COLO668 (cell line): Measurements from ENCODE around the gene PEF1.

Source experiments
- DNase-seq: peaks from one replicate; lab custom pipeline; 2025; ENCODE audit not compliant: unreplicated experiment; lab: John Stamatoyannopoulos, UW

PEF1 gene

GRCh38 chr1:31644560-31645273 lies at the start of gene PEF1:
Gene PEF1, minus strand, starts transcription at chr1:31644876. Its CDS starts 12 bp downstream, at chr1:31644864.
- DNase-seq, result peak; percentile 100

DNA sequence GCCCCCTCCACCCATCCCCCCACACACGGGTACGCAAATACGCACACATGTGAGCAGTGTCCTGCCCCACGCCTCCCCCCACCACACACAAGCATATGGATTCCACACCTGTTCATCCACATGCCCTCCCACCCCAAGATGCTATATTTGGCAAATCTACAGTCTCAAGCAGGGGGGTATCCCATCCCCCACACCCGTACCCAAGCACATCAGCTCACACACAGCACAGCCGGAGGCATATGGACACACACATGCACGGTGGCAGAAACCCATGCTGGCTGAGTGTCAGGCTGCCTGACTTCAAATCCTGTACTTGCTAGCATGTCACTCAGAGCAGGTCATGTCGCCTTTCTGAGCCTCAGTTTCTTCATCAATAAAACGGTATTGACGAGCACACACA lies 48.6 kb upstream of the PEF1 start:
- no peak for DNase-seq

GRCh38 chr1:31691951-31692350 lies 47.3 kb upstream of the PEF1 start:
- no peak for DNase-seq

DNA sequence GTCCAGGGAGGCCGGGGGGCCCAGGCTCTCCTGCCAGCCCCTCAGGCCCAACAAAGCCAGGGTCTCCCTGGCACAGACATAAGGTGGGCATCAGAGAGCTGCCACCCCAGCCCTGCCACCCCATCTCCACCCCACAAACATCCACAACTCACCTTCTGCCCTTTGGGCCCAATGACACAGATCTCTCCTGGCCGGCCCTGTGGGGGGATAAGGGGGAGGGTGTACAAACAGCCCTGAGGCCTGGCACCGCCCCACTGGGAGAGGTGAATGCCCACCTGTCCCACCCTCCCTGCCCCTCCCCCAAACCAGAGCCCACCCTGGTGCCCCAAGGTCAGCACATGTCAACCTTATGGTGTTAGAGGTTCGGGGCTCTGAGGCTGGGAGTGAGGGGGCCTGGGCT lies 46.8 kb upstream of the PEF1 start:
- DNase-seq, result no peak

GRCh38 chr1:31690921-31691320 lies 46.2 kb upstream of the PEF1 start:
- no peak for DNase-seq

DNA sequence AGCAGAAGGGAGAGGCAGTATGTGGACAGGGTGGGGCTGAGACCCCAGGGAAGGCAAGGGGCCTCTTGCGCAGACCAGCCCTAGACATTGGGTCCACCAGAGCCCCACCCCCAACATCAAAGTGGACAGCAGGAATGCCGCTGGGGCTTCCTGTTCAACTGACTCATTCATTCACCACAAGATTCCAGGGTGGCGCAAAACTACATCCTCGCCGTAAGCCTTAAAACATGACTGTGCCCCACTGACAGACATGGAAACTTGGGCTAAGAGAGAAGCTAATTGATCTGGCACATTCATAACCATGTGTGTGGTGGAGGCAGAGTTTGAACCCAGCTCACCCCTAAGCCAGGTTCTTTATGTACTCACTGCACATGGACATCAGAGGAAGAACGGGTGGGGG lies 45.2 kb upstream of the PEF1 start:
- no peak for DNase-seq

DNA sequence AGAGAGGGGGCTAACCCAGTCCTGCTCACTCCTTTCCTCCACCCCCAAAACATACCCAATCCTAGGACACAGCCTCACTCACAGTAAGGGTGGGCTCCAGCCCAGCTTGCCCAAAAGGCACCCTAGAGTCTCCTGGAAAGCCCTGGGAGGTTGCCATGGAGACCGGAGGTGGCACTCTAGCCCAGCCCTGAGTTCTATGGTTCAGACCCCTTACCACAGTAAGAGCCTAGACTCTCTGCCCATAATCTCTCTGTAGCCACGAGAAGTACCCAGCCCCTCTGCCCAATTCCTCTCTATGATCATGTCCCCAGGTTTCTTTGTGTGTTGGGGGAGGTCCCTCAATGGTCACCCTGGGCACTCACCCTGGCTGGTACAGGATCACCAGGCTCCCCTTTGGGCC lies 44.7 kb upstream of the PEF1 start:
- DNase-seq, result no peak

DNA sequence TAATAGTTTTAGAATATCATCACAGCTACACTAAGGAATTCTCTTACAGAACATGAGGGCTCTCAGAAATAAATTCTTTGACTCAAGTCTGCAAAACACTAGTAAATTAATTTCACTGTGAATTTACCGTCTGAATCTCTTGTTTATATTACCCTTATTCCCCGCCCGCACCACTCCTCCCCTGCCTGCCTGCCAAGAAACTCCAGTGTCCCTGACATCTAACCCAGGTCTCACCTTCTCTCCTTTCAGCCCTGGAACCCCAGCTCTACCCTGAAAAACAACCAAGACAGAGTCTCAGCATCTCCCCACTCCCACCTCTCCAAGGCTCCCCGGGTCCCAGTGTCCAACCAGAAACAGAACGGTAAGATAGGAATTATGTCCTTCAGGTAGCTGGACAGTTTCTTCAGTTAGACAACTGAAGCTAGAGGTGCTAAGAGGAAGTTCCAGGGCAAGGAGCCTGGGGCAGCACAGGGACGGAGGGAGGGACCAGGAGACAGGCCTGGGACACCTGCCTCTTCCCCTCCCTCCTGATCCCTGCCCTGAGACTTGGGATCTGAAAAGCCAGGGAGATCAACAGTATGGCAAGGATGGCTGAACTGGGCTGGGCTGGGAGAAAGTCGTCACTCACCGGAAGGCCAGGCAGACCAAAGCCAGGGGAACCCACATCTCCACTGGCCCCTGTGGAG lies 43.7 kb upstream of the PEF1 start:
- no peak for DNase-seq

DNA sequence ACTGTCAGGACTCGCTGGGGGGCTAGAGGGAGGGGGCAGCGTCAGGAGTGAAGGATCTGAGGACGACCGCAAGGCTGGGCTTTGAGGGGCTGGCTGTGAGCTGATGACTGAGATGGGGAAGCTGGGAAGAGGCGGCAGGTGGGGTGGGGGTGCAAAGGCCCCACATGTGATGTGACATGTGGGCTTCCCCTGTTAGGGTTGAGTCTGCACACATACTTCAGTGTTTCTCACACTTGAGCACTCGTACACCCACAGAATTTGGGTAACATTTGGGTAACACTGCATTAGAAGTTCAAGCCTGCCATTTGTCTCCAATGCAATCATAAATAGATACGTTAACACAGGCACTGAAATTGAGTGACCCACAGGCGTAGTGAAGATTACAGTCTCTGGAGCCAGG lies 42.9 kb upstream of the PEF1 start:
- no peak for DNase-seq

- DNase-seq, result no peak
Measured at GRCh38 chr1:31685795-31686194, 41.1 kb upstream of the PEF1 start.

DNA sequence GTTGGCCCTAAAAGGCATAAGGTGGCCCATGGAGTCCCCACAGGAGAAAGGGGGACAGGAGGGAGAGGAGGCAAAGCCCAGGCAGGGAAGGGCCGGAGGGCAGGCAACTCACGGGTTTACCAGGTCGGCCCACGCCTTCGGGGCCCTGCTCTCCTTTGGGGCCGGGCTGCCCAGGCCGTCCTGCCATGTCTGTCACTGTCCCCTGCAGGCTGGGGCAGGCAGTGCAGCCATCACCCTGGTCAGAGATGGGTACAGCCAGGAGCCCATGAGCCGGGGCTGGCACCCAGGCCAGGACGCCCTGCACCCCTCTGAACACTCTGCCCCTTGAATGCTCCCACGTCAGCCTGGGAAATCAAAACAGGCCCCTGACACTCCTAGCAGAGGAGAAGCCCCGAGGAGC lies 39.3 kb upstream of the PEF1 start:
- peak; percentile 58 for DNase-seq

DNA sequence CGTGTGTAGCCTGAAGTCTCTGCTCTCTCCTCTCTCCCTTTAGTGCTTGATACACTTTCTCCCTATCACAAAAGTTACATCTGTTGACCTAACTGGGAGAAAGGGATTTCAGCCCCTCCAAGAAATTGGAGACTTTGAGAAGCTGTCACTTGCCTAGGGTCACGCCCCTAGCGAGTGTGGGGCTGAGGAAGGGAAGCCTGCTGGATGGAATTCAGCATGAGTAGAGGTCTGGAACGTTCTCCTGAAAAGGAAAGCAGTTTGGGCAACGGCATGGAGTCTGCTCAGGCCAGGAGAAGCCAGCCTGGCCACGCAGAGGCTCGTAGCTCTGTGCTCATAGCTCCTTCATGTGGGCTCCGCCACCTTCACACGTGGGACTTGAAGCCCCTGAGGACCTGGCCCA lies 36.7 kb upstream of the PEF1 start:
- DNase-seq, result no peak

GRCh38 chr1:31679676-31680230 lies 35.1 kb upstream of the PEF1 start:
- no peak for DNase-seq

- no peak for DNase-seq
Measured at GRCh38 chr1:31679091-31679490, 34.4 kb upstream of the PEF1 start.

GRCh38 chr1:31678681-31679080 lies 34.0 kb upstream of the PEF1 start:
- no peak for DNase-seq

- no peak for DNase-seq
Measured at GRCh38 chr1:31677949-31678348, 33.3 kb upstream of the PEF1 start.

DNA sequence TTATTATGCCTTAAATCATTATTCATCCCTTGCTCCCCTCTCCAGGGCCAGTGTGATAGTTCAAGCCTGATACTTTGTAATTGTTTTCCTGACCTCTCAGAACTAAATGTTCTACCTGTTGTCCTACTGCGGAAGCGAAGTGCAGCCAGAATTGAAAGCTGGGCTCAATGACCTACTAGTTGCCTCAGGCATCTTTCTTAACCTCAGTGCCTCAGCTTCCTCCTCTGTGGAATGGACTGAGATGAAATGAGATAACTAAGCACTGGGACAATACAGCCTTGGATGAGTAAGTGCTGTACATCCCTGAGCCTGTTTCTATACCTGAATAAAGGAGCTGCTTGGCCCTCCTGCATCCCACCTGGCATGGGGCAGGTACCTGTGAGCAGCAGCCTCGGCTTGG lies 32.7 kb upstream of the PEF1 start:
- no peak for DNase-seq

- DNase-seq, result no peak
Measured at GRCh38 chr1:31675756-31676155, 31.1 kb upstream of the PEF1 start.

DNA sequence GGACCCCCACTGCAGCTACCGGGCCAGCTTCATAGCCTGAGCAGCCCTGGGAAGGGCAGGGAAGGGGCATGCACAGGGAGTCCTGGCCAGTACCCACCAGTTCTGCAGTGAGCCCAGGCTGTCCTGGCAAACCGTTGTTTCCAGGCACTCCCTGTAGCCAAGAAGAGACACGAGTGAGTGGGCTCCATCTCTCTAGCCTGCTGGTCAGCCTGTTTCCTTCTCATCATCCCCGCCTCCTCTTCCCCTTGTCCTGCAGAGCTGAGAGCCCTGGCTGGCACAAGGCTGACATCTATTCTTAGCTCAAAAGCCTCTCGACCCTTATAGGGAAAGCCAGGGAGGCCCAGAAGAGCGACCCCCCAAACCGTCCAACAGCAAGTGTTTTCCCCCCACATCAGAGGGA lies 30.5 kb upstream of the PEF1 start:
- no peak for DNase-seq

- no peak for DNase-seq
Measured at GRCh38 chr1:31674626-31675025, 29.9 kb upstream of the PEF1 start.

- DNase-seq, result no peak
Measured at GRCh38 chr1:31673433-31673832, 28.8 kb upstream of the PEF1 start.

DNA sequence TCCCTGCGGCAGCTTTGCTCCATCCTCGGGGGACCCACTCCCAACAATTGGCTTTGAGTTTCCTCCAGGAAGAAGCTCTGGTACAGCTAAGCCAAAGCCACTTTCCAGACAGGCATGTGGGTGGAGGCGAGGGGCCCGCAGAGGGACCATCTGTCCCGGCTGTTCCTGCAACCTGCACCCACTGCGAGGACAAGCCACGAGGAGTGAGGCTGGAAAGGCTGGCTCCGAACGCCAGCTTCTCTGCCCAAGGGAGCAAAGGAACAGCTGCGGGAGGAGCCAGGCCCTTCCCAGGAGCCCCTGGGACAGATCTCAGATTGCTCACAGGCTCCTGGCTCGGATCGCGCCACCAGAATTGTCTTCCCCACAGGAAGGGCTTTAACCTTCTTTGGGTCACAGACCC lies 28.3 kb upstream of the PEF1 start:
- no peak for DNase-seq
